GM19043 (cell line): Measurements from ENCODE around the gene TMEM35A.
A peak's percentile ranks its signal among the peaks of the same experiment; 100 is the strongest.
"Not testable (repeated sequence)": the region's sequence is repeated elsewhere in the genome, so short reads cannot be mapped to it uniquely, and the experiment has no call there.

Experiments used
- ATAC-seq: cut with Tn5 transposase; IDR thresholded peaks from one replicate; pipeline ENCODE4 v1.9.1; 2021; ENCODE audit warnings: low read depth; ENCODE audit not compliant: unreplicated experiment

TMEM35A gene, protein sequence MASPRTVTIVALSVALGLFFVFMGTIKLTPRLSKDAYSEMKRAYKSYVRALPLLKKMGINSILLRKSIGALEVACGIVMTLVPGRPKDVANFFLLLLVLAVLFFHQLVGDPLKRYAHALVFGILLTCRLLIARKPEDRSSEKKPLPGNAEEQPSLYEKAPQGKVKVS

DNA sequence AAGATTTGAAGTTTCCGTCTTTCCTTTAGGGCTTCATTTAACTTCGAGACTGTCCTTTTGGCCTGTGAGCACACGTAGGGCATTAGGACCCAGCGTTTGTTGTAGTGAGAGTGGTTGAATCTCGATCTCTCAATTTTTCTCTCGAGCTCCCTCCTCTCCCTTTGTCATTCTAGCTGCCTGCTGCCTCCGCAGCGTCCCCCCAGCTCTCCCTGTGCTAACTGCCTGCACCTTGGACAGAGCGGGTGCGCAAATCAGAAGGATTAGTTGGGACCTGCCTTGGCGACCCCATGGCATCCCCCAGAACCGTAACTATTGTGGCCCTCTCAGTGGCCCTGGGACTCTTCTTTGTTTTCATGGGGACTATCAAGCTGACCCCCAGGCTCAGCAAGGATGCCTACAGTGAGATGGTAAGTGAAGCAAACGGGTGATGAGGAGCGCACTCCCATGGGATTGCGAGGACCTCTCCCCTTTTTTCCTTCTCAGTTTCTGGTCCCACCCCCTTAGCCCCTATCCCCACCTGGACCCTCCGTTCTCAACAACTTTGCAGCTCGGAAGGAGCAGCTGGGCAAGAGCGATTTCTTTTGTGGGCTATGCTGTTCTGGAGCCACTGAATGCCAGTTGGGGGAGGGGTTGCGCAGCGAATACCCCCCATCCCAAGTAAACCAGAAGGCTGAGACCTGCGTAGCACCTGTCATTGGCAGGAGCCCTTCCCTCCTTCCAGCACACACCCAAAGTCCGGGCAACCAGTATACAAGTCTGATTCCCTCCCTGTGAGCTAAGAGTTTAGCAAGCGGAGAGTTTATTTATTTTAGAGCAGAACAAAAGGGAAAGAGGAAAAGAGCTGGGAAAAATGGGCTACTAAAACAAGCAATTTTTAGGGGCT is at the start of gene TMEM35A:
Gene TMEM35A, plus strand, starts transcription at position 164 of the 883 bp plus-strand sequence. Its CDS starts 124 bp downstream, at position 288.
- no peak for ATAC-seq

- ATAC-seq = no peak
Measured at GRCh38 chrX:101029665-101030064, 49.0 kb upstream of the TMEM35A start.

GRCh38 chrX:101037231-101037630 is 41.4 kb upstream of the TMEM35A start:
- ATAC-seq = no peak

GRCh38 chrX:101040197-101040596 is 38.5 kb upstream of the TMEM35A start:
- ATAC-seq = no peak

GRCh38 chrX:101051153-101051548 is 27.5 kb upstream of the TMEM35A start:
- ATAC-seq = peak; percentile 6

DNA sequence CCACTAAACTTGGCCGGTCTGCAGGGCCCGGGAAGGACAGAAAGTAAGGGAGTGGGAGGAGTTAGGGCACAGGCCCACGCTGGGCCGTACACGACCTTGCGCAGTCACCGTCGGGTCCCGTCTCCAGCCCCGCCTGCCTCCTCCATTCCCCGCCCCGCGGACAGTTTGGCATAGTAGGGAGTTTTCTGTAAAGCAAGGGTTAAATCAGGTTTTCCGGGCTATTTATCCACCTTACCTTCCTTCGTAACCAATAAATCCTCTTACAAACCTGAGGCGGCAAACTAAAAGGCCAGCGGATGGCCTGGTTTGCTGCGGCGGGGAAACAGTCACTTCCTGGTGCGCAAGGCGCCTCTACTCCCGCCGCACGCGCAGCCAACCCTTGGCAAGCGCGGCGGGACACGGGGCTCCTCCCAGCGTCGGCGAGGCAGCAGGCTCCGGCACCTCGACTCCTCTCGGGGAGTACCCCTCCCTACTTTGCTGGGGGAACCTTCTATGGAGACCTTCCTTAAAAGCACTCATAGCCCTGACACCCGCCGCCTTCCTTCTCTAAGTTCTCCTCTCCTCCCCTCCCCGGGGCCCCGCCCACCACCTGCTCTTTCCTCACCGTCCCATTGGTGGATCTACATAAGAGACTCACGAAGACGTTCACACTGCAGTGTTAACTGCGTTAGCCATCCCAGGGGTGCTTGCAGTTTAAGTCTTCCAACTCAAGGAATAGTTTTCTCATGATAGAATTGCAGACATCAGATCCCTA is 27.0 kb upstream of the TMEM35A start, which contains the start of gene TRMT2B:
Gene TRMT2B, minus strand, starts transcription at position 563 of the 754 bp plus-strand sequence. CDS start 9,822 bp downstream, outside the sequence.
- ATAC-seq = peak; percentile 88

DNA sequence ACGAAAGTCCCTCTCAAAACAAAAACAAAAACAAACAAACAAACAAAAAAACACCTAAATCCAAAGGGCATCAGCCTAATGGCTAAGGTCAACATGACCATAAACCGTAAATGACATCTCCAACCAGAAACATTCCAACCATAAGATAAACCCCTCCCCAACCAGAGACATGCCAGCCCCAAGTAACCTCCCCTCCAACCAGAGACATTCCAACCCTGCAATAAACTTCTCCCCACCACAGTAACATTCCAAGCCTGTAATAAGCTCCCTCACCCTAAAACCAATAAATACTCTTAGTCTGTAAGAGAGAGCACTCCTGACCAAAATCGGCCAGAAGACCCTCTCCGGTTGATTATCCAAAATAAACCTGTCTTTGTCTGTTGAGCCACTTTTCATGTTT is 22.1 kb upstream of the TMEM35A start:
- not testable (repeated sequence) for ATAC-seq

DNA sequence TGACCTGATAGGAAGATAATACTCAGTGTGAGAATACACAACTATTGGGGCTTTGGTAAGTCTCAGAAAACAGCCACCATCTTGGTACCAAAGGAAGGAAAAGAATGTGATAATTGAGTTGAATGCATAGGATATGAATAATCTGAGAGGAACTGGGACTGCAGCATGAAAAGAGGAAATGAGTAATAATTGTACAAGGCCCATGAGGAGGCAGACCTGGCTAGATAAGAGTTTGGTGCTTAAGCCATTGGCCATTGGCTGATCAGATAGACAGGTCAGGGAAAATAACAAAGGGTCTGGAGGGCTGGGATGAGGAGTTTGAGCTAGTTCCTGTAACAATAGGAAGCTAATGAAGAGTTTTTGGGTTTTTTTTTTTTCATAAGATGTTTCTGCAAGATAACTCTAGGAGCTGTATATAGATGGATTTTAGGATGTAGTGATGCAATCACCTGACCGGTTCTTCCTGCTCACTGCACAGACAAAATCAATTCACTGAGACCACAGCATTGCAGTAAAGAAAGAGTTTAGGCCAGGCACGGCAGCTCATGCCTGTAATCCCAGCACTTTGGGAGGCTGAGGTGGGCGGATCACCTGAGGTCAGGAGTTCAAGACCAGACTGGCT is 21.5 kb upstream of the TMEM35A start:
- ATAC-seq = peak; percentile 92

DNA sequence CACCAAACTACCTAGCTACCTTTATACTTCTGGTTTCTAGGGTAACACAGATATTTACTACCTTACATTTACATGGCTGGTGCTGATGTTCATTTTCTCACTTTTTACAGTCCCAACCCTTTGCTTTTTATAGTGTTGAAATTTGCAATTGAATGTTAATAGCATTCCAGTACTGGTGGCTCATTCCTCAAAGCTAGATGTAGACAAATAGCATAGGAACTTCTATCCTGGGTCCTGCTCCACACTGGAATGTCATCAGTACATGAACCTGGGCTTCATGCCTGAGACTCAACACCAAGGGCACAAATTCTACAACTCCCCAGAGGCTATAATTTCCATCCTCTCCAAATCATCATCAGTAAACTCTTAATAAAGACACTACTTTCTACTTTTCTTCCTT is 16.5 kb upstream of the TMEM35A start:
- no peak for ATAC-seq

- no peak for ATAC-seq
Measured at GRCh38 chrX:101071582-101071981, 7.1 kb upstream of the TMEM35A start.

DNA sequence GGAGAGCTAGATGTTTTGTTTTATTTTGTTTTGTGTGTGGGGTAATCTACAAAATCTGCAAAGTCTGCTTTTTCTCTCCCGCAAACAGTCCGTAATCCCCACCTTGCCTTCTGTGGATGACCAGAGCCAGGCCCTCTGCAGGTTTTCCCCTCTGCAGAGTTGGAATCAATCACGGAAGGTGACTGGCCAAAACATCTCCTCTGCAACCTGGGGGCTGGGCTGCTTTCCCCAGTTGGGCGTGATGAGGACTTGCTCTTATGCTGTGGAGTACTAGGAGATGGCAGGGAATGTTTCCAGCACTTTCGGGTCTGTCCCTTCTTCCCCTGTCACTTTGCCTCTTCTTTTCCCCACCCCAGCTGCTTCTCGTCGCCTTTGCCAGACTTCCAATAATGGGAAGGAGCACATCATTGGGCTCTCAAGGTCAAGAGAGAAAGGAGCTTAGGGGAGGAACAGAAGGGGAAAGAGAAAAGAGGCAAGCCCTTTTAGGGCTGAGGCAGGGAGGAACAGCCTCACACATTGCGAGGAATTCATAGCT is 1.1 kb downstream of the TMEM35A start:
- ATAC-seq = no peak

DNA sequence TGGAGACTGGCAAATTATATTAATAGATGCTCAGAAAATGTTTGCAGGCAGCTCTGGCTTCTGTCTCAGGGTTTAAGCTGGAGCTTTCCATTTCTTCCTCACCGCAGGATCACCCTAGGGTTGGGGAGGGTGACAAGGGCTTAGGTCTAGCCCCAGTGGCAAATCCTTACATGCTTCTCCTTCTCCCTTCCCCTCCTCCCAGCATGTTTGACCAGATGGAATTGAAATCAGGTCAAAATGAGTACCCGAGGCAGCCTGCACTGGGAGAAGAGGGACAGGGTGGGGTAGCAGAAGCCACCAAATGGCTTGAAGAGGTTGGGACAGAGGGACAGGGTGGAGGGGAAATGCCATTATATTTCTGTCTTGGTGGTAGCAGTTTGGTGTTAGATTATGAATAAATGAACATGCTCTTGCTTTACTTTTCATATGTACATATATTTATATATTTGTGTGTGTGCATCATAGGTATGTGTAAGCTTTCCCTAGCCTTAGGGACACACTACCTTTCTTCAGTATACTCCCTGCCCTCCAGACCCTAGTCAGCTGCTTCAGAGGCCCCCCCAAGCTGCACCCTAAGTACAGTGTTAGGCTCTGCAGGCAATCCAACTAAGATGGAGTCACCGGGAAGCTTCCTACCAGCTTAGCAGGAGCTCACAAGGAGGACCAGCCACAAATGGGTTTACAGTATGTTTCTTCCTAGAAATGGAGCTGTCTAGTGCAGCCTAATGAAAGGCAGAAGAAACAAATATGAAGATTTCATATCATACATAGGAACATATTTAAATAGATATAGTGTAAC is 1.8 kb downstream of the TMEM35A start:
- no peak for ATAC-seq

DNA sequence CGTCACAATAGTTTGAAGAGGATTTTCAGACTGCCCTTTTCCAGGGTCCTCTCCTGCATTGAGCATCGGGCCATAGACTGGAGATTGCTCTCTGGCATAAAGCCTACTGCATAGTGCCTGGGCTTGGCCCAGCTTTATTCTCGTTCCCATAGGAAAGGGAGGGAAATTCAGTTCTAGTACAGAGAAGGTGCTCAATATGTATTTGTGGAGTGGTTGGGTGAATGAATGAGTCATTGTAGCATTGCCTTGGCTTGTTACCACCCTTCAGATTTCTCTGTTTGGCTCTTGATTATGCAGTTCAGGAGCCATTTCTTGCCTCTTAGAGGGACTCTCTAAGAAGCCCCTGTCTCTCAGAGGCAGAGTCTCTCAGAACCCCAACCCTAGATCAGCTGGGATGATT is 2.6 kb downstream of the TMEM35A start:
- ATAC-seq = no peak

- ATAC-seq = no peak
Measured at GRCh38 chrX:101091817-101092216, 13.1 kb downstream of the TMEM35A start.

DNA sequence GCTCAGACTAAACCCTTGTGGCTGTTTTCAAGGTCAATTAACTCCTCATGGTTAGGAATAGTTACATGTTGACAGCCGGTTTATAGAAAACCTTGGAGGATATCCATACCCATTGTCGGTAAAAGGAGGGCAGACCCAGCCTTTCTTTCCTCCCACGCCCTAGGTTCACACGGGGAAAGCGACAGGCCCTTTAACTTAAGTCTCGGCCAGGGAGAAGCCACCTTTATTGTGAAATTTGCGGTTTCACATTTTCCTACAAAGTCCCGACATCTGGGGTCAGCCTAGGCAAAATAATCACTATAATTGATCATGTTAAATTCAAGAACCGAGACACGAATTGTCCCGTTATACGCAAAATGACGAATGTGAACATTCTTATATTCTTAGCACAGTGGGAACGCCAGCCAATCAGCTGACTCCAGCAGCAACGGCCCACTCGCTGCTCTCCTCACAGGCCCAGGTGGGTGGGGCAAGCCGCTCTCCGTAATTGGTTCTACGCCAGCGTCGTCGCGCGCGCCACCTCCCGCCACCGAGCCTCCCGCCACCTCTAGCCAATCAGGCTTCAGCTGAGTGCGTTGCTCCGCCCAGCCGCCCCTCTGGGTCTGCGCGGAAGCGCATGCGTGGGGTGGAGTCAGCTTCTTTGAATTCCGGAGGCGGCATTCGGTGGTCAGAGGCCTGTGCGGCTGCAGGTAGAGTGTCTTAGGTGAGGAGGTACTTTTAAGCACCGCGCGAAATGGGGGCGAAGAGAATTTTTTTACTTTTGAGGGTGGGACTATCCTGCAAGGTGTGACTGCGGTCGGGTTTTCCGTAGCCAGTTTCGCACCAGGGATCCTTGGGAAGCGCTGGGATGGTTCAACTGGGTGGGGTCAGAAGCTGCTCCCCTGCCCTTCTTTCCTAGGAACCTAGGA is 19.1 kb downstream of the TMEM35A start, which contains the start of gene CENPI:
Gene CENPI, plus strand, starts transcription at position 659 of the 908 bp plus-strand sequence. CDS start 2,867 bp downstream, outside the sequence.
- ATAC-seq = peak; percentile 99

- no peak for ATAC-seq
Measured at GRCh38 chrX:101108284-101108683, 29.6 kb downstream of the TMEM35A start.

- ATAC-seq = no peak
Measured at GRCh38 chrX:101117701-101118100, 39.0 kb downstream of the TMEM35A start.

DNA sequence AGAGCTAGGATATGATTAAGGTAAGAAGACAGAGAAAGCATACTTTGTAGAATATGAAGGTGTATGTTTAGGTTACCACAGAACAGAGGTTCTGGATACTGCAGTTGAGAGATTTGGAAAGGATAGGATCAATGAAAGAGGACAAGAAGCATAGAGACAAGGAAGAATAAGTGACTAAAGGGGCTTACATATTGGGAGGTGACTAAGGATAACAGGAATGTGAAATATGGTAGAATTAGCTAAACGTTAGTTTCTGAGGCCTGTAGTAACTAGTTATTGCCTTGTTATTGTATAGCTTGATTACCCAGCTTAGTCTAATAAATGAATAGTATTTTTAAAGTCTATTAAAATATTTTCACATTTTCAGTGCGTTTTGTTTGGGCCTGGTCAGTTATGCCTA is 57.6 kb downstream of the TMEM35A start:
- no peak for ATAC-seq
